A673 (cell line): ENCODE measurements around the gene SGSM1.

ENCODE experiments used
- CTCF ChIP-seq: fragments of 300-800, 200-600 bp; sonication (generic); conservative IDR thresholded peaks from 2 replicates; pipeline ENCODE4 v1.5.1; 2017; ENCODE audit warnings: low read depth, mild to moderate bottlenecking, antibody characterized with exemption, low read length, moderate library complexity, mixed read lengths
- EZH2 ChIP-seq: fragments of 200-600 bp; sonication (generic); IDR thresholded peaks from 2 replicates; pipeline ENCODE4 v1.6.1; 2017; ENCODE audit warnings: borderline replicate concordance, low read depth, mild to moderate bottlenecking, mixed read lengths, antibody characterized with exemption, low read length; ENCODE audit not compliant: poor library complexity, severe bottlenecking

- TF ChIP-seq CTCF, result no peak
- TF ChIP-seq EZH2, result no peak
Observed at GRCh38 chr22:24868979-24869378, 63.0 kb downstream of the SGSM1 start.
